Activated T-cell treated with anti-CD3 and anti-CD28 coated beads, Interleukin-2, amount 50 U/mL, for 48 hours (primary cell): ENCODE data around the gene COL4A1.

Source experiments
- DNase-seq, 2 experiments: peaks; one replicate each; pipeline ENCODE4 v3.0.0-alpha.2; 2020

Gene COL4A1

GRCh38 chr13:110186231-110186855 lies 120.6 kb downstream of the COL4A1 start:
- no peak for DNase-seq

- no peak for DNase-seq
Observed at GRCh38 chr13:110185696-110186095, 121.3 kb downstream of the COL4A1 start.

- DNase-seq: no peak
Observed at GRCh38 chr13:110183910-110184309, 123.0 kb downstream of the COL4A1 start.

- no peak for DNase-seq
Observed at GRCh38 chr13:110182461-110182860, 124.5 kb downstream of the COL4A1 start.

- no peak for DNase-seq
Observed at GRCh38 chr13:110182003-110182402, 125.0 kb downstream of the COL4A1 start.

- DNase-seq: no peak
Observed at GRCh38 chr13:110179857-110180147, 127.2 kb downstream of the COL4A1 start.

GRCh38 chr13:110179116-110179856 lies 127.7 kb downstream of the COL4A1 start:
- DNase-seq: no peak

- DNase-seq: no peak
Observed at GRCh38 chr13:110177790-110178189, 129.2 kb downstream of the COL4A1 start.

GRCh38 chr13:110176431-110176830 lies 130.5 kb downstream of the COL4A1 start:
- no peak for DNase-seq

GRCh38 chr13:110173247-110173818 lies 133.6 kb downstream of the COL4A1 start:
- DNase-seq: no peak

- no peak for DNase-seq
Observed at GRCh38 chr13:110170882-110171281, 136.1 kb downstream of the COL4A1 start.

GRCh38 chr13:110170020-110170790 lies 136.8 kb downstream of the COL4A1 start:
- DNase-seq: no peak

GRCh38 chr13:110168999-110169933 lies 137.7 kb downstream of the COL4A1 start:
- no peak for DNase-seq

GRCh38 chr13:110166598-110166997 lies 140.4 kb downstream of the COL4A1 start:
- no peak for DNase-seq

GRCh38 chr13:110164706-110165105 lies 142.3 kb downstream of the COL4A1 start:
- no peak for DNase-seq

- no peak for DNase-seq
Observed at GRCh38 chr13:110162866-110163658, 143.9 kb downstream of the COL4A1 start.

- DNase-seq: no peak
Observed at GRCh38 chr13:110162053-110162452, 144.9 kb downstream of the COL4A1 start.

- no peak for DNase-seq
Observed at GRCh38 chr13:110161112-110161882, 145.7 kb downstream of the COL4A1 start.

GRCh38 chr13:110158226-110158625 lies 148.7 kb downstream of the COL4A1 start:
- DNase-seq: no peak

GRCh38 chr13:110157718-110158117 lies 149.2 kb downstream of the COL4A1 start:
- no peak for DNase-seq
